ENCODE data around the gene ANKS1A.
"Not testable (repeated sequence)": the region's sequence is repeated elsewhere in the genome, so short reads cannot be mapped to it uniquely, and the experiment has no call there.

Gene ANKS1A

DNA sequence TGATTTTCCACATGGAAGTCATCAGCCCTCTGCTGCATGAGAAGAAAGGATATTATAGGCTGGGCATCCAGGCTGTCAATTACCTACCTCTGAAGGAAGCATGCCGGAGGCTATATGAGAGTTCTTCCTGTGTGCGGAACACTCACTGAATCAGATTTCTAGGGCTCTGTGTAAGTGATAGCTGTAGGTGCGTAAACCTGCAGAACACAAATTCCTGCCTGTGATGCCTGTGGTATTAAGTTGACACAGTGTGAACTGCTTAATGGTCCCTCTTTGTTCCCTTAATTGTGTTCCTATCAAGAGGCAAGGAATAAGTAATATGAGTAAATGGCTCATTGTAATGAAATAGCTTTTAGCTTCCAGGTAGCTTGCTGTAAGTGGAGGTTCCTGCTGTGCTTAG, 103.3 kb downstream of the ANKS1A start:
- DNase-seq (ENCODE audit: low read depth in 2 of 2), result no peak

DNA sequence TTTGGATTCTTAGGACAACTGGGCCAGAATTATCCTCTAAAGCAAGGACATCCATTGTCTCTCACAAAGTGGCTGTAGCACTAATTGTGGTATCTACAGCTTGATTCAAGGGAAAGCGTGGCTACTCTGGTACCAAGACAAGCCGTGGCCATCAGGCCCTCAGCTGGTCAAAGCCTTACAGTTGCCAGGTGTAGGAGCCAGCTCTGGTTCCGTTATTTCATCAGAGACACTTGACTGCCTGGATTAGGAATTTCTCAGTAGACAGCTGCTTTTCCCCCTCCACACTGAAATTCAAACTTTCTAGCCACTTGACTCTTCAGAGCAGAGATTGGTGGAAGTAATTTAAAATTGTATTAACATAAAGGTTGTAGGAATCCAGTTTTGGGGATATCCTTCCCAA, 104.2 kb downstream of the ANKS1A start:
- DNase-seq (ENCODE audit: low read depth in 2 of 2), result no peak

DNA sequence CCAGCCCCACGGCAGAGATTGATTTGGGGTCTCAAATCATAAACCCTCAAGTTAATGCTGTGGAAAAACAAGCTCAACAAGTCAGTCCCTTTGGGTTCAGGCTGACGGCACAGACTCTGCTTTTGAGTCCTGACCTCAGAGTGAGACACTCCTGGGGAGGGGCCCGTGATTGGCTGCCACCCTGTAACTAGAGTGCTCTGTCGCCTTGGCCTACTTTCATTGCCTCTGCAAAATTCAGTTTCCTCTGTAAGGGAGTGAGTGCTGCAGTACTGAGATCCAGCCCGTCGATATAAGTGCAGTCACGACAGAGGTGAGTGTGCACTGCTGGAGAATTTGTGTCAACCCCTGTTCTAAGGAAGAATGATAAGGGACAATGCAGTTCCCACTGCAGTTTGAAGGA, 105.6 kb downstream of the ANKS1A start:
- DNase-seq (ENCODE audit: low read depth in 2 of 2), result no peak

DNA sequence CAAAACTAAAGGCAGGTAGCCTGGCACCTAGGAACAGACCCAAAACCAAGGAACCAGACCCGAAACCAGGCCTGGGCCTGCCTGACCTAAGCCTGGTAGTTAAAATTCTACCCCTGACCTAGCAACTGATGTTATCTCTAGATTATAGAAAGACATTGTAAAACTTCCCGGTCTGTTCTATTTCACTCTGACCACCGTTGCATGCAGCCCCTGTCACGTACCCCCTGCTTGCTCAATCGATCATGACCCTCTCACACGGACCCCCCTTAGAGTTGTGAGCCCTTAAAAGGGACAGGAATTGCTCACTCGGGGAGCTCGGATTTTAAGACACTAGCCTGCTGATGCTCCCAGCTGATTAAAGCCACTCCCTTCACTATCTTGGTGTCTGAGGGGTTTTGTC, 109.4 kb downstream of the ANKS1A start:
- not testable (repeated sequence) for DNase-seq (ENCODE audit: low read depth in 2 of 2)

DNA sequence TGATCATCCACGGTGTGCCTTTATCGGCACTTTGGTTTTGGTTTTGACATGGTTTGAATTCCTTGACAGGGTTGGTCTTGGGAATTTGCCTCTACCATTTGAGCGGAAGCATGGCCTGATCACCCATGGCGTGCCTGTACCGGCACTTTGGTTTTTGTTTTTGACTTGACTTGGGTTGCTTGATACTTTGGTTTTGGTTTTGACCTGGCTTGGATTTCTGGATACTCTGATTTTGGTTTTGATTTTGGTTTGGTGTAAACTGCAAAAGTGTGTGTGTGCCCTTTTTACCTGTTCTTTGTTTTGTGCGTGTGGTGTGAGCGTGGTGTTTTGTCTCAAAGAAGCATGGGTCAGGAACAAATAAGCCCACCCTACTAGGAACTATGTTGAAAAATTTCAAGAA, 110.1 kb downstream of the ANKS1A start:
- not testable (repeated sequence) for DNase-seq (ENCODE audit: low read depth in 2 of 2)

DNA sequence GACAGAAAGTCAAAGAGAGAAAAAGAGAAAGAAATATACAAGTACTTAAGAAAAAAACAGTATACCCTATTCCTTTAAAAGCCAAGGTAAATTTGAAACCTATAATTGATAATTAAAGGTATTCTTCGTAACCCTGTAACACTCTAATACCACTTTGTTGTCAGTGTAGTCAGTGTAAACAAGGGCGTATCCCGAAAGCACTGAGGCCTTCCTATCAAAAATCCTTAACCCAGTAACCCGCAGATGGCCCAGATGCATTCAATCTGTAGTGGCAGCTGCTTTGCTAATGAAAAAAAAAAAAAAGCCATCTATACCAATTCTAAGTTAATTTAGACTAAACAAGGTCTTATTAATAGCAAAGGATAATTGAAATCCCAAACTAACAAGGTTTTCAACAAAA, 110.9 kb downstream of the ANKS1A start:
- DNase-seq (ENCODE audit: low read depth in 2 of 2), result not testable (repeated sequence)

DNA sequence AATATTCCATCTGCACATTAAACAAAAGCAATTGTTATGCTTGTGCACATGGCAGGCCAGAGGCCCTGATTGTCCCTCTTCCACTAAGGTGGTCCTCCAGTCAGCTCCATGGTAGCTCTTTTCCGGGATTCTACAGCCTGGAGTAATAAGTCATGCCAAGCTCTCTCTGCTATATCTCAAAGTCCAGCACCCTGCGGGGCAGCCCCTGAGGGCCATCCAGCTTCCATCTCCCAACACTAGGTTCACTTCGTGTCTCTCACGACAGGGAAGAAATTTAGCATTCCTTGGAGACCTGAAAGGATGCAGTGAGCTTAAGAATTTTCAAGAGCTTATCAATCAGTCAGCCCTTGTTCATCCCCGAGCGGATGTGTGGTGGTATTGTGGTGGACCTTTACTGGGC, 112.3 kb downstream of the ANKS1A start:
- not testable (repeated sequence) for DNase-seq (ENCODE audit: low read depth in 2 of 2)

DNA sequence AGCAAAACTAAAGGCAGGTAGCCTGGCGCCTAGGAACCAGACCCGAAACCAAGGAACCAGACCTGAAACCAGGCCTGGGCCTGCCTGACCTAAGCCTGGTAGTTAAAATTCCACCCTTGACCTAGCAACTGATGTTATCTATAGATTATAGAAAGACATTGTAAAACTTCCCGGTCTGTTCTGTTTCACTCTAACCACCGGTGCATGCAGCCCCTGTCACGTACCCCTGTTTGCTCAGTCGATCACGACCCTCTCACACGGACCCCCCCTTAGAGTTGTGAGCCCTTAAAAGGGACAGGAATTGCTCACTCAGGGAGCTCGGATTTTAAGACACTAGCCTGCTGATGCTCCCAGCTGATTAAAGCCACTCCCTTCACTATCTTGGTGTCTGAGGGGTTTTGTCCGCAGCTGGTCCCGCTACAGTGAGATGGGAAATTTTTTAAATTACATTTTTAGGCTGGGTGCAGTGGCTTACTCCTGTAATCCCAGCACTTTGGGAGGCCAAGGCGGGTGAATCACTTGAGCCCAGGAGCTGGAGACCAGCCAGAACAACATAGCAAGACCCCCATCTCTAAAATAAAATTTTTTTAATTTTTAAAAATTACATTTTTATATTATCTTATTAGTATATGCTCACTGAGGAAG, 115.0 kb downstream of the ANKS1A start:
- not testable (repeated sequence) for DNase-seq (ENCODE audit: low read depth in 2 of 2)

DNA sequence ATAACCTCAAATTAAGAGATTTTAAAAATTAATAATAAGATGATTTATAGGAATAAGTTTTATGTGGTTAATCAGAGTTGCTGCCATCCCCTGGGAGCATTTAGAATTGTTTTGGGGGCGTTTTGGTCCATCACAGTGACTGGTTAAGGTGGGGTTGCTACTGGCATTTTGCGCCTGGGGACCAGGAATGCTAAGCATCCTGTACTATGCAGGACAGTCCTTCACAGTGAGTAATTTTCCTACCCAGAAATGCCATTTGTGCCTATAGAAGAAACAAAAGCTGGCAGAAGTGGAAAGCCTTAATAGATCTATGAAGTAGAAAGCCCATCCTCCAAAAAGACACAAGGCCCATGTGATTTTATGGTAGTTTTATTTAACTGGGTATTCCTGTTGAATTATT, 118.0 kb downstream of the ANKS1A start:
- DNase-seq (ENCODE audit: low read depth in 2 of 2), result no peak

DNA sequence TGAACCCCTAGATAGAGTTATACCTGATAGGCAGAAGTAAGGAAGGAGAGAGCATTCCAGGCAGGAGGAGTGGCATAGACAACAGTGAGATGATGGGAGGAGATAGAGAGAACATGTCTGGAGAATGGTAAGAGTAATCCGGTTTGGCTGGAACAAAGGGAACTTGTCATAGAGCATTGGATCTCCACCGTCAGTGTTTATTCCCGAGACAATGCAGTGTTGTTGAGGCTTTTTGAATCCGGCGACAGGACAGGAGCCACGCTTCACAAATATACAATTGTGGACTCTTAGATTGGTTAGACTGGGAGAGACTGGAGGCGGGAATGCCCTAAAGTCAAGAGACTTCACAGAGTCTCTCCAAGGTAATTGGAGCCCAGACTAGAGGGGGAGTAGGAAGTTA, 119.8 kb downstream of the ANKS1A start:
- no peak for DNase-seq (ENCODE audit: low read depth in 2 of 2)

DNA sequence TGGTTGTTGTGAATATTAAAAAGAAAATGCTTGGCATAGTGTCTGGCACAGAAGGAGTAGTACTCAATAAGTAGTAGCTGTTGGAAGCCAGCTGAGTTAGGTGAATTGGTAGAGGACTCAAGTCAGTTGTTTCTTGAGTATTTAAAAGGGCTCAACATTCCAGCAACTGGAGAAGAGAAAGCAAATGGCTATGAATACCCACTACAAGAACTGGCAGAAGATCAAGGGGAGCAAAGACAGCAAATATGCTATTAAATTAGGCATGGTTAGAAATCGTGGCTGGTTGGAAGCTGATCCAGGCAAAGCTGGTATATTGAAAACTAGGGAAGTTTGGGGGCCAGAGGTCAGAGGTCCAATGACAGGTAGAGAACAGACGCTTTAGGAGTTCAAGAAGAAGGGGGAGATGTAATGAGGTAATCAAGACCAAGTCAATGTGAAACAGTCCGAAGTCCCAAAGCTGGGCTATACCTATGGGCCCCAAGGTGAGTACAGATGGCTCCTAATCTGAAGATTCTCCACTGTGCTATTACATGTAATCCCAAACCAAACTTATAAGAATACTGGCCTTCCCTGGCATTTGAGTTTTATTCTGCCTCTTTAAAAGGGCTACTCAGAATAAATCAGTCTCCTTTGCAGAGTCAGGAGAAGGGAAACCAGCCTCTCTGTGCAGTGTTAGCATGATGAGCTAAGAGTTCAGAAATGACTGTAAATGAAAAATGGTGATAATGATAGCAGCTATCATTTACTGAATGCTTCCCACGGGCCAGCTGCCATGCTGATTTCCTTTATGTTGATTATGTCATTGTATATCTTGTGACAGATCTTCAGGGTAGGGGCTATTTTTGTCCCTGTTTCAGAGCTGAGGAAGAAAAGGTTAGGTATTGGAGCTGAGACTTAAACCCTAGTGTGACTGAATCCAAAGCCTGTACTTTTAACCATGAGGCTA, 122.3 kb downstream of the ANKS1A start:
- no peak for DNase-seq (ENCODE audit: low read depth in 2 of 2)

DNA sequence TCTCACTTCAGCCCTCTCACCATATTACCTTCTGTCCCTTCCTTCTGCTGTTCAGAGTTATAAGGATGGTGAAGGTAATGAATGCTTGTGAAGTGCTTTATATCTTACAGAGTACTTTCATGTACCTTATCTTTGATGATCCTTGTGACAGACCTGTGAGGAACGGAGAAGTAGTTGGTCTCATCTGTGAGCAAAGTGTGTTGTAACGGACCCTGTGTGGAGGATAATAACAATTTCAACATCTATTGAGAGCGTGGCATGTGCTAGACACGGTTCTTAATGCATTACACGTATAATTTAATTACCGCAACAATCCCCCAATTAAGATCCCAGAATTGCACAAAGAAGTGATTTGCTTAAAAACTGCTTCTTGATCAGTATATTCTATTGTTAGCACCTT, 124.6 kb downstream of the ANKS1A start:
- DNase-seq (ENCODE audit: low read depth in 2 of 2), result no peak

DNA sequence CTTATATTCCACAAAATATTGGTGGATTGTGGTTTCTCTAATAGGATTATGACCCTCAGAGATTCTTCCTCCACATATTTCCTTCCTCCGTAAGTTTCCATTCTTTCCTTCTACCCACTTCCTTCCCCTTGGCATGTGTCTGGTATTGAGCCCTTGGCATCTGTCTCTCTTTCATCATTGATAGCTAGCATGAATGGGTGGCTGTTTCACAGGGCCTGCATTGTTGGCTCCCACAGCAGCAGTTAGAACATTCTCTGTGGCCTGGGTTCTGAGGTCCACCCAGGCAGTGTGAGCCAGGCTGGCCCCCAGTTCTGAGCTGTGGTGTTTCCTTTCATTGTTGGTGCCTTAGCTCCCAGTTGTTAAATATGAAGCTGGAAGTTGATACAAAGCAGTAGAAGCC, 125.3 kb downstream of the ANKS1A start:
- no peak for DNase-seq (ENCODE audit: low read depth in 2 of 2)

DNA sequence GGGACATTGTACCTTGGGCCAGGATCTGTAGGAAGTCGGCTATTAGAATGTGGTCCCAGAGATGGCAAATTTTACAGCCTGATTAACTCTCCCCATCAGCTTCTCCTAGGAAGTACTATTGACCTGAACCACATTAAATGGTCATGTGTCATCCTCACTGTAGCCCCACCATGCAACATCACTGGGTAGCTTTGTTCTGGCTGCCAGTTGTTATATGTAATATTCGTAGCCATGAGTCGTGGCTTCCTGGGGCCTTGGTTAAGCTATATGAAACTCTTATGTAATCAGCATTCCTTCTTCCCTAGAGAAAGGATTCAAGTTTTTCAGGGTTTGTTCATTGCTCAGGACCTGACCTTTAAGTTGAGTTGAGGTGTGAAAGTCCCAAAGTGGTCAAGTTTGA, 125.7 kb downstream of the ANKS1A start:
- no peak for DNase-seq (ENCODE audit: low read depth in 2 of 2)

DNA sequence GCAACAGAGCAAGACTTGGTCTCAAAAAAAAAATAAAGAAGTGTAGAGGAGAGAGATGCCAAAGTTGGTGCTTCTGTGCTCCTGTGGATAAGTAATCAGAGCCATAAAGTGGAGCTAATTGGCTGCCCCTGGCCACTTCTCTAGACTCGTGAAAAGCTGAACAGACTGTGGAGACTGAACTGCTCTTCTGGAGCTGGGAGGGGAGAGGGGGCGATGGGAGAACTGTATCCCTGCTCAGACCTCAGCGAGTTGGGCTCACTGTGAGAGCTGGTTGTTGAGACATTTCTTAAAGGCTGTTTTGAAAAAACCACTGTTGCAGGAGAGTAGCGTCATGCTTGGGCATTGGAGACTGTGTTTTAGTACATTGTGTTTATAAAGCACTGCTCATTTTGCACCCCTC, 126.4 kb downstream of the ANKS1A start:
- no peak for DNase-seq (ENCODE audit: low read depth in 2 of 2)

DNA sequence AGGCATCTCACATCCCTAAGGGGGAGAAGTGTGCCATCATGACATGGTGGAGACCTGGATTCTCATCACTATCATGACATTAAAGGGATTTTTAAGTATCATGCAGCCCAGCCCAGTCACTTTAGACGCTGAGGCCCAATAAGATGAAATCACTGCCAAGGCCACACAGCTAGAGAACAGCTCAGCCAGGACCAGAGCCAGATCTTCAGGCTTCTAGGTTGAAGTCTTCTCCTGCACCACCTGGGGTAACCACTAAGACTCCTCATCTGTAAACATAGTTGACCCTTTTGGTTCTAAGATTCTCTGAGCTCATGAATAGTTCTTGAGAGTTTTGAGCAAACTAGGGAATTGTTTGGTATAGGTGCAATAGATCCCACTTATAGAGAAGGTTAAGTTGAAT, 126.9 kb downstream of the ANKS1A start:
- no peak for DNase-seq (ENCODE audit: low read depth in 2 of 2)

DNA sequence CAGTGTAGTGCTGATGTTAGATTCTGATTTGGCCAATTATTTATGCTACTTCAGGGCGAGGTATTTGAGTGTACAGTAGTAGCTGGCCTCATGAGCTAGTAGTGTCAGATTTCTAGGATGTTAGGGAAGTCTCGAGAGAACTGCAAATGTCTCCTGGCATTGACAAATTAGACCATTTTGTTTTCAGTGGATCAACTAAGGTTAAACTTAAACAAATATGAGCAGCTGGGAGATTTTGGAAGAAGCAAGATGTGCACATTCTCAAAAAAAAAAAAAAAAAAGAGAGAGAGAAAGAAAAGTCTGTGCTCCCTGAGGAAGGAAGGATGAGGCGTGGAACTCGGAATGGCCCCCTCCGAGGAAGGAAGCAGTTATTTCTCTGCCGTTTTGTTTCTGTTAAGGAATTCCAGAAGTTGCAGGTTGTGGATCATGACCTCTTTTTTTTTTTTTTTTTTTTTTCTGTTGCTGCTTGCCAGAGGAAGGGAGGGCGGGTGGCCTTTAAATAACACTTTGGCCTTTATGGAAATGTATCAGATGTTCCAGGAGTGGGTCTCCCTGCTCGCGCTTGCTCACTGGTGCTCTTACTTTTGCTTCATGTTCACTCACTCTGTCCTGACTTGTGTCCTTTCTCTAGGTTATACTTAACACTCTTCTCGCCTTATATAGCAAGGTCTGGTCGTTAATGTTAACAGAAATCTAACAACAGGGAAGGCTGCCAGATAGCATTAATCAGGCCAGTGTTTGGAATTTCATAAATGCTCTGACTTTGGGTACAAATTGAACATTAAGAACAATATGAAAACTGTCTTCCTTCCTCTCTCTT, 127.7 kb downstream of the ANKS1A start:
- no peak for DNase-seq (ENCODE audit: low read depth in 2 of 2)

DNA sequence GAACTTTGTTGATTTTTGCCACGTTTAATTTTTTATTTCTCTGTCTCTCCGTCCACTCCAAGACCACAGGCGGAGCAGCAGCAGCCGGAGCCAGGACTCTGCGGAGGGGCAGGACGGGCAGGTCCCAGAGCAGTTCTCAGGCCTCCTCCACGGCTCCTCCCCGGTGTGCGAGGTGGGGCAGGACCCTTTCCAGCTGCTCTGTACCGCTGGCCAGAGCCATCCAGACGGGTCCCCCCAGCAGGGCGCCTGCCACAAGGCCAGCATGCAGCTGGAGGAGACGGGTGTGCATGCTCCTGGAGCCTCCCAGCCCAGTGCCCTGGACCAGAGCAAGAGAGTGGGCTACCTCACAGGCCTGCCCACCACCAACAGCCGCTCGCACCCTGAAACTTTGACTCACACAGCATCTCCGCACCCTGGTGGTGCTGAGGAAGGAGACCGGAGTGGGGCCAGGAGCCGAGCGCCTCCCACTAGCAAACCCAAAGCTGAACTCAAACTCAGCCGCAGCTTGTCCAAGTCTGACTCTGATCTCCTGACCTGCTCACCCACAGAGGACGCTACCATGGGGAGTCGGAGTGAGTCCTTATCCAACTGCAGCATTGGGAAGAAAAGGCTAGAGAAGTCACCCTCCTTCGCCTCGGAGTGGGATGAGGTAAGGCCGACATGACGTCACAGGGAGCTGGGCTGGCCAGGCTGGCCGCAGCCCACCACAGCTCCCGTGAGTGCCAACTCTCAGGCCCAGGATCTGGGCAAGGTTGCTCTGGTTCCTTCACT, 128.5 kb downstream of the ANKS1A start:
- DNase-seq (ENCODE audit: low read depth in 2 of 2), result no peak

DNA sequence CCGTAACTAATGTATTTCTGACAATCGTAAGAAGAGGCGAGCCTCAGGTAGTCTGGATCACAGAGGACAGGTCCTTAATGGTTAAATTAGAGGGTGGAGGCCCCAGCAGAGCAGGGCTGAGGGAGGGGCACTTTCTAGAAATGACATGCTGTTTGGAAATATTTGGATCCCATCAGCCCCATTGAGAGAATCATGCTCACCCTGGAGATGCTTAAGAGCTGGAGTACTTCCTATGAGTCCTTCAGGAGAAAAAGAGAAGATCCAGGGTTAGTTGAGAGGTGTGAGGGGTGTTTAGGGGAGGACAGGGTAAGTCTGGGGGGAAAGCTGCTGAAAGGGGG, 129.1 kb downstream of the ANKS1A start:
- no peak for DNase-seq (ENCODE audit: low read depth in 2 of 2)

DNA sequence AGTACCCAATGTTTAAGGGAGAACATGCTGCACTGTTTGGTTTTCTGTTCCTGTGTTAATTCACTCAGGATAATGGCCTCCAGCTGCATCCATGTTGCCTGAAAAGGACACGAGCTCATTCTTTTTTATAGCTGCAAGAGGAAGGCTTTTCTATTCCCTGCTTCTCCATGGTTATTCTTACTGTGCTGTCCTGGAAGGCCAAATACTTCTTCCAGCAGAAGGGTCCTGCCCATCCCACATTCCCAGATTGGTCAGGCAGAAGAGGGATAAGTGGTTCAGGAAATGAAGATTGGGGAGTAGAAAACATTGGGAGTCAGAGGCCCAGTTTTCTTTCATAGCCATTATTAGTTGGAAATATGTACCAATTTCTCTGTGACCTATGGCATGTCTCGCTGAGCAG, 129.7 kb downstream of the ANKS1A start:
- no peak for DNase-seq (ENCODE audit: low read depth in 2 of 2)

DNA sequence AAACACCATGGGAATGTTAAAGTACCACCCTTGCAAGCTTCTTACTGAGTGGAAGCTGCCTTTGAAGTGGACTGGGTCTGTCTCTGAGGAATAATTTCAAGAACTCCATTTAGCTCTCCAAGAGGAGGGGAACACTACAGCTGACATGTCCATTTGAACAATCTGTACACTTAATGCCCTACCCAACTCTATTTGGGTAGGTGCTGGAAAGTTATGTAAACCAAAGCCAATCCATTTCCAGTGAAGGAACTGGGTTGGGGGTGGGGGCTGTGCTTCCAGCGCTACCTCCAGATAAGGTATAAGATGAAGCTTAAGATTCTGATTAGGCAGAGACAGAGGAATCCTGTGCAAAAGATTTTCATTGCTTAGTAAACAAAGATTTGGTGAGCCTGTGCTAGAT, 130.1 kb downstream of the ANKS1A start:
- DNase-seq (ENCODE audit: low read depth in 2 of 2), result no peak

DNA sequence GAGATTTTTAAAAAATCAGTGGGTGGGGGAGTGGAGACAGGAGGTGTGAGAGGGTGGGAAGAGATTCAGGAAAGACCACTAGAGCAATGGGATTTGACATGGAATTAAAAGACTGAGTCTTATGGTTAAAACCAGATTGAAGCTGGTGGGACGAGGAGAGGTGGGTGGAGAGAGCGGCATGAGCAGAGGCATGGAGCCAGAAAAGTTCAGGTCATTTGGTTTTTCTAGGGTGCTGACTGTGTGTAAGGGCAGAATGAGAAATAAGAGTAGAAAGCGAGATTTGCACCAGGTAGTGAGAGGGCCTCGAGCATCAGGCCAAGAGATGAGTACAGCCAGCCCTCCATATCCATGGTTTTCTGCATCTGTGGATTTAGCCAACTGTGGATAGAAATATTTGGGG, 130.8 kb downstream of the ANKS1A start:
- DNase-seq (ENCODE audit: low read depth in 2 of 2), result no peak
